HG03520 (cell line): ENCODE results near the gene RYR1.
"Not testable (repeated sequence)": the region's sequence is repeated elsewhere in the genome, so short reads cannot be mapped to it uniquely, and the experiment has no call there.

Source experiments
- ATAC-seq: cut with Tn5 transposase; IDR thresholded peaks from one replicate; pipeline ENCODE4 v1.9.1; 2021; ENCODE audit warnings: mild to moderate bottlenecking, moderate library complexity; ENCODE audit not compliant: unreplicated experiment

Gene RYR1

GRCh38 chr19:38425810-38426466 lies 7.6 kb upstream of the RYR1 start, which contains the start of gene RASGRP4:
Gene RASGRP4, minus strand, starts transcription at chr19:38426219. Its CDS starts 128 bp downstream, at chr19:38426091.
- ATAC-seq = no peak

GRCh38 chr19:38427035-38427677 lies 6.3 kb upstream of the RYR1 start:
- ATAC-seq = not testable (repeated sequence)

- no peak for ATAC-seq
Observed at GRCh38 chr19:38429055-38429810, 4.3 kb upstream of the RYR1 start.

- no peak for ATAC-seq
Observed at GRCh38 chr19:38429811-38430156, 3.7 kb upstream of the RYR1 start.

GRCh38 chr19:38430931-38431330 lies 2.6 kb upstream of the RYR1 start:
- ATAC-seq = no peak

- no peak for ATAC-seq
Observed at GRCh38 chr19:38434549-38435051, 1.1 kb downstream of the RYR1 start.

- no peak for ATAC-seq
Observed at GRCh38 chr19:38437295-38437694, 3.8 kb downstream of the RYR1 start.

- no peak for ATAC-seq
Observed at GRCh38 chr19:38437917-38438316, 4.4 kb downstream of the RYR1 start.

- no peak for ATAC-seq
Observed at GRCh38 chr19:38440592-38440991, 7.1 kb downstream of the RYR1 start.

GRCh38 chr19:38441657-38442348 lies 8.3 kb downstream of the RYR1 start:
- no peak for ATAC-seq

- no peak for ATAC-seq
Observed at GRCh38 chr19:38442736-38443135, 9.2 kb downstream of the RYR1 start.

- ATAC-seq = no peak
Observed at GRCh38 chr19:38443458-38443999, 10.0 kb downstream of the RYR1 start.

GRCh38 chr19:38444026-38444425 lies 10.5 kb downstream of the RYR1 start:
- no peak for ATAC-seq

GRCh38 chr19:38445362-38445761 lies 11.9 kb downstream of the RYR1 start:
- no peak for ATAC-seq

- no peak for ATAC-seq
Observed at GRCh38 chr19:38448225-38448624, 14.7 kb downstream of the RYR1 start.

GRCh38 chr19:38449518-38449917 lies 16.0 kb downstream of the RYR1 start:
- no peak for ATAC-seq

GRCh38 chr19:38451036-38451435 lies 17.5 kb downstream of the RYR1 start:
- no peak for ATAC-seq

GRCh38 chr19:38451629-38452028 lies 18.1 kb downstream of the RYR1 start:
- no peak for ATAC-seq

GRCh38 chr19:38452430-38453366 lies 19.2 kb downstream of the RYR1 start:
- no peak for ATAC-seq

GRCh38 chr19:38453596-38453995 lies 20.1 kb downstream of the RYR1 start:
- no peak for ATAC-seq
